B cell (primary cell): ENCODE measurements around the gene ACTN2.

ENCODE experiments used
- EZH2 ChIP-seq: IDR thresholded peaks from 2 replicates; pipeline ENCODE4 v1.6.1; 2012; ENCODE audit warnings: borderline replicate concordance, low read depth, mild to moderate bottlenecking, moderate library complexity, low read length; ENCODE audit not compliant: insufficient read depth, poor library complexity, severe bottlenecking
- TF ChIP-seq, protein P1 (sequence below): fragments of 200-600 bp; IDR thresholded peaks from one replicate; pipeline ENCODE4 v1.8.0; 2022; ENCODE audit warnings: antibody characterized with exemption, mild to moderate bottlenecking

DNA sequence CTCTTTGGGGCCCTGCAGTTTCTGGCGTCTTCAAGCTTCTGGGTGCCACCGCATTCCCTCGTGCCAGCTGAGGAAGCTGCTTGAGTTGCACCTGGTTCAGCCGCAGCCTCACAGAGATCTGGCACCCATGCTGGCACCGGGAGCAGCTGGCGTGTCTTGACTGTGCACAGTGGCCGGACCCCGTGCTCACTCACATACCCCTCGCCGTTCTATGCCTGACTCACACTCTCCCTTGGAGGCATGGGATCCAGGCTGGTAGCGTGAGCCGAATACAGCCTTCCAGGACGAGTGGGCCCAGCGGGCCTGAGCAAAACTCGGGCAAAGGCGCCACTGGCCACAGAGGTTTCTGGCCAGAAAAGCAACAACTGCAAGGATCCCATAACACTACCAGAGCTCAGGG, 100.2 kb downstream of the ACTN2 start:
- TF ChIP-seq, protein P1, sequence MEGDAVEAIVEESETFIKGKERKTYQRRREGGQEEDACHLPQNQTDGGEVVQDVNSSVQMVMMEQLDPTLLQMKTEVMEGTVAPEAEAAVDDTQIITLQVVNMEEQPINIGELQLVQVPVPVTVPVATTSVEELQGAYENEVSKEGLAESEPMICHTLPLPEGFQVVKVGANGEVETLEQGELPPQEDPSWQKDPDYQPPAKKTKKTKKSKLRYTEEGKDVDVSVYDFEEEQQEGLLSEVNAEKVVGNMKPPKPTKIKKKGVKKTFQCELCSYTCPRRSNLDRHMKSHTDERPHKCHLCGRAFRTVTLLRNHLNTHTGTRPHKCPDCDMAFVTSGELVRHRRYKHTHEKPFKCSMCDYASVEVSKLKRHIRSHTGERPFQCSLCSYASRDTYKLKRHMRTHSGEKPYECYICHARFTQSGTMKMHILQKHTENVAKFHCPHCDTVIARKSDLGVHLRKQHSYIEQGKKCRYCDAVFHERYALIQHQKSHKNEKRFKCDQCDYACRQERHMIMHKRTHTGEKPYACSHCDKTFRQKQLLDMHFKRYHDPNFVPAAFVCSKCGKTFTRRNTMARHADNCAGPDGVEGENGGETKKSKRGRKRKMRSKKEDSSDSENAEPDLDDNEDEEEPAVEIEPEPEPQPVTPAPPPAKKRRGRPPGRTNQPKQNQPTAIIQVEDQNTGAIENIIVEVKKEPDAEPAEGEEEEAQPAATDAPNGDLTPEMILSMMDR = no peak
- no peak for TF ChIP-seq EZH2
